Mucosa of gallbladder (tissue), 1 donor: ENCODE data around the gene RTRAF. TPM values are rescaled to one million over a fixed set of nuclear protein-coding genes. Genes with fewer than 3 reads are reported as not detected.

Source experiments
- DNase-seq: peaks from one replicate; pipeline ENCODE4 v3.0.0-alpha.2; 2020; ENCODE audit warnings: low spot score
- total RNA-seq: library from RNA; stranded (reverse); gene quantifications from one replicate; pipeline ENCODE4 v1.2.1, GENCODE V29; 2021
- donor health status: DM: no; HTN: no; CAD: no.

Gene RTRAF
- total RNA-seq, 1 donor from 2014 or later: 131 TPM

- DNase-seq: no peak
Observed at GRCh38 chr14:51993285-51993920, 4.1 kb downstream of the RTRAF start.

- DNase-seq: no peak
Observed at GRCh38 chr14:51996148-51996746, 6.9 kb downstream of the RTRAF start.

GRCh38 chr14:51998348-51998747, 9.0 kb downstream of the RTRAF start:
- DNase-seq: no peak

- no peak for DNase-seq
Observed at GRCh38 chr14:51999084-51999483, 9.7 kb downstream of the RTRAF start.

- DNase-seq: no peak
Observed at GRCh38 chr14:52000019-52000582, 10.8 kb downstream of the RTRAF start.

GRCh38 chr14:52000696-52001095, 11.3 kb downstream of the RTRAF start:
- no peak for DNase-seq

- DNase-seq: no peak
Observed at GRCh38 chr14:52002542-52002941, 13.2 kb downstream of the RTRAF start.

- no peak for DNase-seq
Observed at GRCh38 chr14:52003324-52003723, 14.0 kb downstream of the RTRAF start.

- no peak for DNase-seq
Observed at GRCh38 chr14:52005625-52006024, 16.3 kb downstream of the RTRAF start.

GRCh38 chr14:52006361-52006760, 17.0 kb downstream of the RTRAF start:
- DNase-seq: no peak

GRCh38 chr14:52007211-52007610, 17.9 kb downstream of the RTRAF start:
- DNase-seq: no peak

- DNase-seq: no peak
Observed at GRCh38 chr14:52007637-52008036, 18.3 kb downstream of the RTRAF start.

- DNase-seq: no peak
Observed at GRCh38 chr14:52008136-52008535, 18.8 kb downstream of the RTRAF start.

- no peak for DNase-seq
Observed at GRCh38 chr14:52010173-52010693, 20.9 kb downstream of the RTRAF start.

- DNase-seq: no peak
Observed at GRCh38 chr14:52011523-52011922, 22.2 kb downstream of the RTRAF start.

- DNase-seq: no peak
Observed at GRCh38 chr14:52012635-52013034, 23.3 kb downstream of the RTRAF start.

GRCh38 chr14:52013984-52014600, 24.7 kb downstream of the RTRAF start:
- no peak for DNase-seq

- DNase-seq: no peak
Observed at GRCh38 chr14:52014601-52015267, 25.4 kb downstream of the RTRAF start.

GRCh38 chr14:52015411-52016030, 26.2 kb downstream of the RTRAF start:
- peak; percentile 33 for DNase-seq

GRCh38 chr14:52018252-52018651, 28.9 kb downstream of the RTRAF start:
- DNase-seq: peak; percentile 59

- no peak for DNase-seq
Observed at GRCh38 chr14:52018970-52019369, 29.6 kb downstream of the RTRAF start.
